SK-N-SH treated with all-trans-retinoic acid at 6 μM for 48 hours (cell line): ENCODE data around the gene SH3YL1.

ENCODE experiments used
- GLIS3 ChIP-seq: fragments of 250-450 bp; sonication (Bioruptor Pico); IDR thresholded peaks from 2 replicates; pipeline ENCODE4 v1.5.0; 2020; ENCODE audit warnings: mild to moderate bottlenecking, moderate library complexity
- ISL1 ChIP-seq: fragments of 250-450 bp; sonication (Bioruptor Pico); IDR thresholded peaks from 2 replicates; pipeline ENCODE4 v2.1.2; 2022; ENCODE audit warnings: mild to moderate bottlenecking, moderate library complexity
- PPARA ChIP-seq: fragments of 250-450 bp; sonication (Bioruptor Pico); IDR thresholded peaks from 2 replicates; pipeline ENCODE4 v1.5.0; 2020; ENCODE audit warnings: mild to moderate bottlenecking, borderline replicate concordance
- RARB ChIP-seq: fragments of 250-450 bp; sonication (Bioruptor Pico); IDR thresholded peaks from 2 replicates; pipeline ENCODE4 v1.8.0; 2021; ENCODE audit warnings: mild to moderate bottlenecking, moderate library complexity
- TOX ChIP-seq: fragments of 250-450 bp; sonication (Bioruptor Pico); IDR thresholded peaks from 2 replicates; pipeline ENCODE4 v1.8.0; 2021; ENCODE audit warnings: mild to moderate bottlenecking, moderate library complexity, borderline replicate concordance
- ZC3H10 ChIP-seq: fragments of 250-450 bp; sonication (Bioruptor Pico); IDR thresholded peaks from 2 replicates; pipeline ENCODE4 v1.5.1; 2021; ENCODE audit warnings: mild to moderate bottlenecking, moderate library complexity
- ZFP3 ChIP-seq: fragments of 250-450 bp; sonication (Bioruptor Pico); IDR thresholded peaks from 2 replicates; pipeline ENCODE4 v1.5.0; 2020; ENCODE audit warnings: mild to moderate bottlenecking, moderate library complexity
- ZFP30 ChIP-seq: fragments of 450-650 bp; formaldehyde crosslinking; IDR thresholded peaks from 2 replicates; pipeline ENCODE4 v1.5.0; 2022; ENCODE audit warnings: mild to moderate bottlenecking, moderate library complexity
- ZNF565 ChIP-seq: fragments of 450-650 bp; formaldehyde crosslinking; conservative IDR thresholded peaks from 2 replicates; pipeline ENCODE4 v1.5.0; 2020; ENCODE audit warnings: low read depth, mild to moderate bottlenecking, moderate library complexity
- ZNF70 ChIP-seq: fragments of 450-650 bp; formaldehyde crosslinking; IDR thresholded peaks from 2 replicates; pipeline ENCODE4 v1.5.0; 2020; ENCODE audit warnings: mild to moderate bottlenecking, moderate library complexity
- TF ChIP-seq, protein P1 (sequence below): fragments of 250-450 bp; sonication (Bioruptor Pico); IDR thresholded peaks from 2 replicates; pipeline ENCODE4 v1.8.0; 2020; ENCODE audit warnings: mild to moderate bottlenecking, moderate library complexity, borderline replicate concordance
- TF ChIP-seq, protein P2 (sequence below): fragments of 250-450 bp; sonication (Bioruptor Pico); IDR thresholded peaks from 2 replicates; pipeline ENCODE4 v1.5.1; 2020; ENCODE audit warnings: low read depth, mild to moderate bottlenecking, moderate library complexity
- TF ChIP-seq, protein P3 (sequence below): fragments of 250-450 bp; sonication (Bioruptor Pico); IDR thresholded peaks from 2 replicates; pipeline ENCODE4 v1.8.0; 2021; ENCODE audit warnings: low read depth, mild to moderate bottlenecking, moderate library complexity, borderline replicate concordance
- TF ChIP-seq, protein P4 (sequence below): fragments of 250-450 bp; sonication (Bioruptor Pico); IDR thresholded peaks from 2 replicates; pipeline ENCODE4 v1.5.1; 2021; ENCODE audit warnings: mild to moderate bottlenecking, moderate library complexity

DNA sequence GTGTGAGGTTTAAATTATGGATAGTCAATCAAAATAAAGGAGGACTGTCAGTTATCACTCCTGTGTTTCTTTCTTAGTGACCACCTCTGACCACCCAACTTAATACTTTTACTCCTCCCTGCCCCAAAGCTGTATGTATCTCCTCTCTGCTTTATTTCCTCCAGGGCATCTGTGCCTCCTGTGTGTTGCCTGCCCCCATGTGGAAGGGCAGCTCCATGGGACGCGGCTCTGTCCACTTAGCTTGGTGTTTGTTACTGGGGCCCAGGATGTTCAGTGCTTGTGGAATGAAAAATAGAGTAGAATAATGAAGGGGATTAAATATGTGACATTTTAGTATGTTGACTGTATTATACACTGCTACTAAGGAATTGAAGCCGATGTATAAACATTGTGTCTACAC is 10.7 kb upstream of the SH3YL1 start:
- TF ChIP-seq, protein P1, sequence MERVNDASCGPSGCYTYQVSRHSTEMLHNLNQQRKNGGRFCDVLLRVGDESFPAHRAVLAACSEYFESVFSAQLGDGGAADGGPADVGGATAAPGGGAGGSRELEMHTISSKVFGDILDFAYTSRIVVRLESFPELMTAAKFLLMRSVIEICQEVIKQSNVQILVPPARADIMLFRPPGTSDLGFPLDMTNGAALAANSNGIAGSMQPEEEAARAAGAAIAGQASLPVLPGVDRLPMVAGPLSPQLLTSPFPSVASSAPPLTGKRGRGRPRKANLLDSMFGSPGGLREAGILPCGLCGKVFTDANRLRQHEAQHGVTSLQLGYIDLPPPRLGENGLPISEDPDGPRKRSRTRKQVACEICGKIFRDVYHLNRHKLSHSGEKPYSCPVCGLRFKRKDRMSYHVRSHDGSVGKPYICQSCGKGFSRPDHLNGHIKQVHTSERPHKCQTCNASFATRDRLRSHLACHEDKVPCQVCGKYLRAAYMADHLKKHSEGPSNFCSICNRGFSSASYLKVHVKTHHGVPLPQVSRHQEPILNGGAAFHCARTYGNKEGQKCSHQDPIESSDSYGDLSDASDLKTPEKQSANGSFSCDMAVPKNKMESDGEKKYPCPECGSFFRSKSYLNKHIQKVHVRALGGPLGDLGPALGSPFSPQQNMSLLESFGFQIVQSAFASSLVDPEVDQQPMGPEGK (CRISPR knock-in tag) = no peak
- TF ChIP-seq GLIS3 (CRISPR knock-in tag) (no peak), ZNF565 (CRISPR knock-in tag) (no peak), ZC3H10 (CRISPR knock-in tag) (no peak), ZFP3 (no peak), ISL1 (CRISPR knock-in tag) (no peak), RARB (CRISPR knock-in tag) (no peak), ZFP30 (CRISPR knock-in tag) (no peak), PPARA (no peak), ZNF70 (CRISPR knock-in tag) (no peak), TOX (CRISPR knock-in tag) (no peak)
- TF ChIP-seq, protein P2, sequence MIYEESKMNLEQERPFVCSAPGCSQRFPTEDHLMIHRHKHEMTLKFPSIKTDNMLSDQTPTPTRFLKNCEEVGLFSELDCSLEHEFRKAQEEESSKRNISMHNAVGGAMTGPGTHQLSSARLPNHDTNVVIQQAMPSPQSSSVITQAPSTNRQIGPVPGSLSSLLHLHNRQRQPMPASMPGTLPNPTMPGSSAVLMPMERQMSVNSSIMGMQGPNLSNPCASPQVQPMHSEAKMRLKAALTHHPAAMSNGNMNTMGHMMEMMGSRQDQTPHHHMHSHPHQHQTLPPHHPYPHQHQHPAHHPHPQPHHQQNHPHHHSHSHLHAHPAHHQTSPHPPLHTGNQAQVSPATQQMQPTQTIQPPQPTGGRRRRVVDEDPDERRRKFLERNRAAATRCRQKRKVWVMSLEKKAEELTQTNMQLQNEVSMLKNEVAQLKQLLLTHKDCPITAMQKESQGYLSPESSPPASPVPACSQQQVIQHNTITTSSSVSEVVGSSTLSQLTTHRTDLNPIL (CRISPR knock-in tag) = no peak
- TF ChIP-seq, protein P3, sequence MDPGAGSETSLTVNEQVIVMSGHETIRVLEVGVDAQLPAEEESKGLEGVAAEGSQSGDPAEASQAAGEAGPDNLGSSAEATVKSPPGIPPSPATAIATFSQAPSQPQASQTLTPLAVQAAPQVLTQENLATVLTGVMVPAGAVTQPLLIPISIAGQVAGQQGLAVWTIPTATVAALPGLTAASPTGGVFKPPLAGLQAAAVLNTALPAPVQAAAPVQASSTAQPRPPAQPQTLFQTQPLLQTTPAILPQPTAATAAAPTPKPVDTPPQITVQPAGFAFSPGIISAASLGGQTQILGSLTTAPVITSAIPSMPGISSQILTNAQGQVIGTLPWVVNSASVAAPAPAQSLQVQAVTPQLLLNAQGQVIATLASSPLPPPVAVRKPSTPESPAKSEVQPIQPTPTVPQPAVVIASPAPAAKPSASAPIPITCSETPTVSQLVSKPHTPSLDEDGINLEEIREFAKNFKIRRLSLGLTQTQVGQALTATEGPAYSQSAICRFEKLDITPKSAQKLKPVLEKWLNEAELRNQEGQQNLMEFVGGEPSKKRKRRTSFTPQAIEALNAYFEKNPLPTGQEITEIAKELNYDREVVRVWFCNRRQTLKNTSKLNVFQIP (CRISPR knock-in tag) = no peak
- TF ChIP-seq, protein P4, sequence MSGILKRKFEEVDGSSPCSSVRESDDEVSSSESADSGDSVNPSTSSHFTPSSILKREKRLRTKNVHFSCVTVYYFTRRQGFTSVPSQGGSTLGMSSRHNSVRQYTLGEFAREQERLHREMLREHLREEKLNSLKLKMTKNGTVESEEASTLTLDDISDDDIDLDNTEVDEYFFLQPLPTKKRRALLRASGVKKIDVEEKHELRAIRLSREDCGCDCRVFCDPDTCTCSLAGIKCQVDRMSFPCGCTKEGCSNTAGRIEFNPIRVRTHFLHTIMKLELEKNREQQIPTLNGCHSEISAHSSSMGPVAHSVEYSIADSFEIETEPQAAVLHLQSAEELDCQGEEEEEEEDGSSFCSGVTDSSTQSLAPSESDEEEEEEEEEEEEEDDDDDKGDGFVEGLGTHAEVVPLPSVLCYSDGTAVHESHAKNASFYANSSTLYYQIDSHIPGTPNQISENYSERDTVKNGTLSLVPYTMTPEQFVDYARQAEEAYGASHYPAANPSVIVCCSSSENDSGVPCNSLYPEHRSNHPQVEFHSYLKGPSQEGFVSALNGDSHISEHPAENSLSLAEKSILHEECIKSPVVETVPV = no peak
